ENCODE data around the gene NBPF10.
"Not testable (repeated sequence)": the region's sequence is repeated elsewhere in the genome, so short reads cannot be mapped to it uniquely, and the experiment has no call there.

- TF ChIP-seq POLR2A (IDR thresholded peaks at IDR 0.05; ENCODE audit: low read depth, low read length); POLR2AphosphoS5 (IDR thresholded peaks at IDR 0.05; ENCODE audit: low read depth, low read length); TAF1 (IDR thresholded peaks at IDR 0.05; ENCODE audit: borderline replicate concordance, low read depth, low read length): not testable (repeated sequence)
Measured at GRCh38 chr1:146144465-146144864, at the start of gene NBPF10.

All from GM12892 (cell line).